ENCODE measurements around the gene KIF6.

DNA sequence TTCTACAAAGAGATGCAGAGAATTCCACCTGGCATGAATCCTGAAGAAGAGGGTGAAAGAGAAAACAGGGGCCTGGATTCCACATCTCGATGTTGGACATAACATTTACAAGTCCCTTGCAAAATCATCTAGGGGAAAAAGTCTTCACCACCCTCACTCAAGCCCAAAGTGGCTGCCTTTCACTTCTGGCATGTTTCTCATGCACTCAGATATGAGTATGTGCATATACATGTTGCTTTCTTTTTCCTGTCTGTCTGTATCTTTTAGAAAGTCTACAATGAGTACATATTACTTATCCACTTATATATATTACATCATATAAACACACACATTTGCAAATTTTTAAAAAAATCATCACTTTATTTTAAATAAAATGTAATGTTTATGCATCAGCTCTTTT lies 159.3 kb downstream of the KIF6 start:
- TF ChIP-seq, protein P1, sequence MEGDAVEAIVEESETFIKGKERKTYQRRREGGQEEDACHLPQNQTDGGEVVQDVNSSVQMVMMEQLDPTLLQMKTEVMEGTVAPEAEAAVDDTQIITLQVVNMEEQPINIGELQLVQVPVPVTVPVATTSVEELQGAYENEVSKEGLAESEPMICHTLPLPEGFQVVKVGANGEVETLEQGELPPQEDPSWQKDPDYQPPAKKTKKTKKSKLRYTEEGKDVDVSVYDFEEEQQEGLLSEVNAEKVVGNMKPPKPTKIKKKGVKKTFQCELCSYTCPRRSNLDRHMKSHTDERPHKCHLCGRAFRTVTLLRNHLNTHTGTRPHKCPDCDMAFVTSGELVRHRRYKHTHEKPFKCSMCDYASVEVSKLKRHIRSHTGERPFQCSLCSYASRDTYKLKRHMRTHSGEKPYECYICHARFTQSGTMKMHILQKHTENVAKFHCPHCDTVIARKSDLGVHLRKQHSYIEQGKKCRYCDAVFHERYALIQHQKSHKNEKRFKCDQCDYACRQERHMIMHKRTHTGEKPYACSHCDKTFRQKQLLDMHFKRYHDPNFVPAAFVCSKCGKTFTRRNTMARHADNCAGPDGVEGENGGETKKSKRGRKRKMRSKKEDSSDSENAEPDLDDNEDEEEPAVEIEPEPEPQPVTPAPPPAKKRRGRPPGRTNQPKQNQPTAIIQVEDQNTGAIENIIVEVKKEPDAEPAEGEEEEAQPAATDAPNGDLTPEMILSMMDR (IDR thresholded peaks at IDR 0.05; ENCODE audit: borderline replicate concordance, extremely low read depth, low read length, poor library complexity, severe bottlenecking), result no peak
- TF ChIP-seq EZH2 (IDR thresholded peaks at IDR 0.05; ENCODE audit: borderline replicate concordance, low read depth, low read length, severe bottlenecking), result no peak
